IPS-18a (cell line): ENCODE results near the gene KRT33A.

ENCODE experiments used
- H3K27ac ChIP-seq: one replicate; pipeline ENCODE4 v1.5.1; 2013; ENCODE audit warnings: low read length
- H3K27me3 ChIP-seq: one replicate; pipeline ENCODE4 v1.6.1; 2013; ENCODE audit warnings: mild to moderate bottlenecking, low read length; ENCODE audit not compliant: control insufficient read depth, insufficient read depth
- H3K36me3 ChIP-seq: one replicate; pipeline ENCODE4 v1.6.1; 2013; ENCODE audit warnings: low read depth, low read length; ENCODE audit not compliant: control insufficient read depth
- H3K4me1 ChIP-seq: one replicate; pipeline ENCODE4 v1.6.1; 2013; ENCODE audit warnings: low read depth, low read length; ENCODE audit not compliant: control insufficient read depth
- H3K4me3 ChIP-seq: one replicate; pipeline ENCODE4 v1.5.1; 2013; ENCODE audit warnings: low read length
- H3K9ac ChIP-seq: one replicate; pipeline ENCODE4 v1.6.1; 2013; ENCODE audit warnings: mild to moderate bottlenecking, low read length, moderate library complexity
- H3K9me3 ChIP-seq: one replicate; pipeline ENCODE4 v1.6.1; 2013; ENCODE audit warnings: low read depth, low read length; ENCODE audit not compliant: control insufficient read depth

Gene KRT33A

GRCh38 chr17:41326173-41327145, 24.2 kb downstream of the KRT33A start:
- H3K36me3 ChIP-seq = no peaks in the 10 kb centered on the region
- no peaks in the 10 kb centered on the region for H3K4me1 ChIP-seq
- no peak overlapping the region for H3K9ac ChIP-seq
- H3K4me3 ChIP-seq = no peak overlapping the region
- no peak overlapping the region for H3K27ac ChIP-seq
- H3K27me3 ChIP-seq = no peaks in the 10 kb centered on the region
- no peaks in the 10 kb centered on the region for H3K9me3 ChIP-seq

GRCh38 chr17:41325611-41326010, 25.0 kb downstream of the KRT33A start:
- H3K9me3 ChIP-seq = no peaks in the 10 kb centered on the region
- H3K4me3 ChIP-seq = no peak overlapping the region
- H3K36me3 ChIP-seq = no peaks in the 10 kb centered on the region
- no peaks in the 10 kb centered on the region for H3K27me3 ChIP-seq
- no peak overlapping the region for H3K27ac ChIP-seq
- no peak overlapping the region for H3K9ac ChIP-seq
- H3K4me1 ChIP-seq = no peaks in the 10 kb centered on the region

- Histone ChIP-seq H3K4me1 (no peaks in the 10 kb centered on the region), H3K4me3 (no peak overlapping the region), H3K9ac (no peak overlapping the region), H3K27me3 (no peaks in the 10 kb centered on the region), H3K36me3 (no peaks in the 10 kb centered on the region), H3K9me3 (no peaks in the 10 kb centered on the region), H3K27ac (no peak overlapping the region)
Observed at GRCh38 chr17:41325126-41325525, 25.5 kb downstream of the KRT33A start.

- no peaks in the 10 kb centered on the region for H3K36me3 ChIP-seq
- no peak overlapping the region for H3K27ac ChIP-seq
- peaks cover 5% of the 10 kb centered on the region for H3K9me3 ChIP-seq
- no peaks in the 10 kb centered on the region for H3K4me1 ChIP-seq
- H3K4me3 ChIP-seq = no peak overlapping the region
- H3K27me3 ChIP-seq = no peaks in the 10 kb centered on the region
- H3K9ac ChIP-seq = no peak overlapping the region
Observed at GRCh38 chr17:41324180-41325075, 26.2 kb downstream of the KRT33A start.

- Histone ChIP-seq H3K9ac (no peak overlapping the region), H3K4me1 (no peaks in the 10 kb centered on the region), H3K9me3 (peaks cover 8% of the 10 kb centered on the region)
Observed at GRCh38 chr17:41322903-41323895, 27.4 kb downstream of the KRT33A start.

GRCh38 chr17:41322094-41322902, 28.3 kb downstream of the KRT33A start:
- no peaks in the 10 kb centered on the region for H3K36me3 ChIP-seq
- H3K27me3 ChIP-seq = no peaks in the 10 kb centered on the region
- no peak overlapping the region for H3K27ac ChIP-seq
- peaks cover 8% of the 10 kb centered on the region for H3K9me3 ChIP-seq
- no peak overlapping the region for H3K4me3 ChIP-seq
- no peaks in the 10 kb centered on the region for H3K4me1 ChIP-seq
- no peak overlapping the region for H3K9ac ChIP-seq

More at GRCh38 chr17:41322903-41323895, 27.4 kb downstream of the KRT33A start:
- Histone ChIP-seq H3K27ac (no peak overlapping the region), H3K36me3 (no peaks in the 10 kb centered on the region), H3K4me3 (no peak overlapping the region), H3K27me3 (no peaks in the 10 kb centered on the region)

- H3K9ac ChIP-seq = no peak overlapping the region
- no peaks in the 10 kb centered on the region for H3K27me3 ChIP-seq
- no peak overlapping the region for H3K27ac ChIP-seq
- no peak overlapping the region for H3K4me3 ChIP-seq
- no peaks in the 10 kb centered on the region for H3K36me3 ChIP-seq
- H3K9me3 ChIP-seq = peaks cover 8% of the 10 kb centered on the region
- H3K4me1 ChIP-seq = no peaks in the 10 kb centered on the region
Observed at GRCh38 chr17:41318231-41318630, 32.4 kb downstream of the KRT33A start.

- H3K4me3 ChIP-seq = no peak overlapping the region
- H3K36me3 ChIP-seq = no peaks in the 10 kb centered on the region
- no peaks in the 10 kb centered on the region for H3K4me1 ChIP-seq
- no peak overlapping the region for H3K9ac ChIP-seq
- H3K9me3 ChIP-seq = peaks cover 8% of the 10 kb centered on the region
- H3K27ac ChIP-seq = no peak overlapping the region
- H3K27me3 ChIP-seq = no peaks in the 10 kb centered on the region
Observed at GRCh38 chr17:41315814-41316445, 34.7 kb downstream of the KRT33A start.

- Histone ChIP-seq H3K9ac (no peak within 1 kb of the TSS), H3K4me1 (no peaks in the 10 kb centered on the region), H3K9me3 (peaks cover 8% of the 10 kb centered on the region), H3K27ac (no peak within 1 kb of the TSS), H3K27me3 (no peaks in the 10 kb centered on the region), H3K36me3 (no peaks in the 10 kb centered on the region), H3K4me3 (no peak within 1 kb of the TSS)
Observed at GRCh38 chr17:41315204-41315794, 35.3 kb downstream of the KRT33A start, which contains the start of gene KRTAP17-1. TSS of gene KRTAP17-1 (minus strand) at chr17:41315710. CDS start at chr17:41315650, 60 bp downstream.
